OCI-LY7 (cell line): ENCODE results near the gene ZFTA. TPM values are rescaled to one million over a fixed set of nuclear protein-coding genes. Genes with fewer than 3 reads are reported as not detected.
A peak's percentile ranks its signal among the peaks of the same experiment; 100 is the strongest.

Experiments used
- BruUV-seq: library from RNA; stranded (reverse); fragments of 400-500 nt; replicated peaks from 2 replicates; lab custom pipeline; 2021; lab: Mats Ljungman, UMichigan
- CTCF ChIA-PET: fragments of 300-600 bp; sonication (Branson Sonifier 250); formaldehyde crosslinking; loops from one replicate; lab custom pipeline; 2022; ENCODE audit warnings: antibody characterized with exemption; ENCODE audit not compliant: unreplicated experiment; lab: Charles Lee
- POLR2A ChIA-PET: fragments of 300-600 bp; sonication (Branson Sonifier 250); formaldehyde crosslinking; loops from one replicate; lab custom pipeline; 2022; ENCODE audit warnings: antibody characterized with exemption; lab: Charles Lee
- DNase-seq: peaks from one replicate; pipeline ENCODE4 v3.0.0-alpha.2; 2015; ENCODE audit warnings: low spot score
- H2AFZ ChIP-seq: fragments of 200-600 bp; sonication (generic), shearing (Covaris generic); 2 replicates; pipeline ENCODE4 v1.6.1; 2014; ENCODE audit warnings: mild to moderate bottlenecking, antibody characterized with exemption, low read length, moderate library complexity
- H3K27ac ChIP-seq: fragments of 200-600 bp; sonication (generic); 2 replicates; pipeline ENCODE4 v1.5.1; 2014; ENCODE audit warnings: mixed run types, low read depth, mild to moderate bottlenecking, moderate library complexity, low read length, inconsistent platforms; ENCODE audit not compliant: poor library complexity, severe bottlenecking
- H3K36me3 ChIP-seq: fragments of 200-600 bp; sonication (generic); 2 replicates; pipeline ENCODE4 v1.6.1; 2014; ENCODE audit warnings: mild to moderate bottlenecking, antibody characterized with exemption, low read length, moderate library complexity, mixed read lengths; ENCODE audit not compliant: insufficient read depth
- H3K4me1 ChIP-seq: fragments of 200-600 bp; sonication (generic); 2 replicates; pipeline ENCODE4 v1.5.1; 2014; ENCODE audit warnings: mild to moderate bottlenecking, low read length; ENCODE audit not compliant: insufficient read depth, poor library complexity, severe bottlenecking
- H3K4me2 ChIP-seq: fragments of 200-600 bp; sonication (generic); 2 replicates; pipeline ENCODE4 v1.6.1; 2014; ENCODE audit warnings: mild to moderate bottlenecking, low read length
- H3K4me3 ChIP-seq: fragments of 200-600 bp; sonication (generic); 2 replicates; pipeline ENCODE4 v1.5.1; 2014; ENCODE audit warnings: mild to moderate bottlenecking, low read depth, low read length; ENCODE audit not compliant: poor library complexity, severe bottlenecking
- H3K79me2 ChIP-seq: fragments of 200-600 bp; sonication (generic); 2 replicates; pipeline ENCODE4 v1.6.1; 2016; ENCODE audit warnings: low read depth, mild to moderate bottlenecking, low read length, moderate library complexity, mixed read lengths; ENCODE audit not compliant: insufficient read depth
- H3K9me2 ChIP-seq: fragments of 200-600 bp; sonication (generic); 2 replicates; pipeline ENCODE4 v1.6.1; 2016; ENCODE audit warnings: mild to moderate bottlenecking, low read length, mixed read lengths; ENCODE audit not compliant: insufficient read depth
- H3K9me3 ChIP-seq: fragments of 200-600 bp; sonication (generic); 2 replicates; pipeline ENCODE4 v1.6.1; 2014; ENCODE audit warnings: mild to moderate bottlenecking, mixed run types, low read length, mixed read lengths
- H4K20me1 ChIP-seq: fragments of 200-600 bp; sonication (generic); 2 replicates; pipeline ENCODE4 v1.6.1; 2014; ENCODE audit warnings: mild to moderate bottlenecking, antibody characterized with exemption, low read length, moderate library complexity, mixed read lengths; ENCODE audit not compliant: insufficient read depth
- CTCF ChIP-seq: fragments of 200-600 bp; sonication (generic); conservative IDR thresholded peaks from 2 replicates; pipeline ENCODE4 v1.5.1; 2014; ENCODE audit warnings: mild to moderate bottlenecking, antibody characterized with exemption, low read length, moderate library complexity, mixed read lengths
- EZH2phosphoT487 ChIP-seq: fragments of 200-600 bp; sonication (generic); IDR thresholded peaks from 2 replicates; pipeline ENCODE4 v1.6.1; 2018; ENCODE audit warnings: low read depth, borderline replicate concordance, mild to moderate bottlenecking, mixed run types, antibody characterized with exemption, low read length, moderate library complexity, mixed read lengths
- intact Hi-C: fragments of 100-400 bp; cut with micrococcal nuclease; formaldehyde crosslinking; loops from one replicate; pipeline ENCODE4 v1.10.0; 2022; ENCODE audit not compliant: unreplicated experiment
- total RNA-seq, 2 experiments: library from RNA; depleted of rRNA in 1 of 2; stranded (reverse); fragments of >200 nt in 1 of 2; shearing (Covaris generic) in 1 of 2; gene quantifications; 2 replicates each; pipeline ENCODE4 v1.2.3, GENCODE V29; 2014 to 2022

The ZFTA gene
- total RNA-seq, 2 experiments from 2014 or later = 6.8 to 12.7 TPM

- Histone ChIP-seq H3K27ac (no peak overlapping the region), H3K9me3 (no peaks in the 10 kb centered on the region), H3K4me3 (no peak overlapping the region), H4K20me1 (no peaks in the 10 kb centered on the region), H3K79me2 (no peaks in the 10 kb centered on the region), H3K4me1 (no peaks in the 10 kb centered on the region), H2AFZ (no peak overlapping the region), H3K9me2 (no peaks in the 10 kb centered on the region), H3K36me3 (peaks cover 12% of the 10 kb centered on the region; the same call in 1 of the 2 replicates), H3K4me2 (no peak overlapping the region)
- no TSS peak for BruUV-seq
- ChIA-PET POLR2A (interaction anchor here (0.6 kb wide), 1 partner anchor 320 kb away, joined by 6 read pairs; no protein-coding TSS in a partner anchor), CTCF (no interaction called here)
- DNase-seq = peak; percentile 12
- intact Hi-C loops = no loop called here
- no peak for TF ChIP-seq EZH2phosphoT487
- TF ChIP-seq CTCF = peak; percentile 64
Measured at GRCh38 chr11:63745304-63746170, 23.0 kb downstream of the ZFTA start.

- H4K20me1 ChIP-seq = no peaks in the 10 kb centered on the region
- H3K4me2 ChIP-seq = no peak overlapping the region
- DNase-seq = peak; percentile 69
- H3K27ac ChIP-seq = no peak overlapping the region
- ChIA-PET POLR2A (interaction anchor here (0.7 kb wide), 1 partner anchor 69 kb away, joined by 4 read pairs; no protein-coding TSS in a partner anchor), CTCF (interaction anchor here (0.7 kb wide), 2 partner anchors 50 to 588 kb away, joined by 3 to 4 read pairs; no protein-coding TSS in a partner anchor)
- H3K9me2 ChIP-seq = no peaks in the 10 kb centered on the region
- no peak overlapping the region for H3K4me3 ChIP-seq
- no peaks in the 10 kb centered on the region for H3K9me3 ChIP-seq
- H3K4me1 ChIP-seq = peaks cover 3% of the 10 kb centered on the region
- intact Hi-C loops = loop anchor here (1.0 to 5.0 kb wide), 4 partner anchors 69 to 260 kb away; no protein-coding TSS in a partner anchor
- TF ChIP-seq EZH2phosphoT487 = no peak
- TF ChIP-seq CTCF = peak; percentile 96
- H2AFZ ChIP-seq = no peak overlapping the region
- 0 out of 2 replicates have a peak, but pooled peaks cover 3% of the 10 kb centered on the region for H3K79me2 ChIP-seq
- BruUV-seq = no TSS peak
- no peaks in the 10 kb centered on the region for H3K36me3 ChIP-seq
Measured at GRCh38 chr11:63738720-63739360, 29.7 kb downstream of the ZFTA start.
